ENCODE measurements around the gene PCDHGC3. TPM values are rescaled to one million over a fixed set of nuclear protein-coding genes. Genes with fewer than 3 reads are reported as not detected.

PCDHGC3 gene
- total RNA-seq, 1 experiment from 2014 or later = 29.1 TPM

GRCh38 chr5:141496038-141496437 lies 20.3 kb downstream of the PCDHGC3 start:
- peaks cover 32% of the 10 kb centered on the region for H3K27me3 Mint-ChIP-seq (ENCODE audit: low read depth)
- peak; percentile 54 for DNase-seq (ENCODE audit: low spot score)
- peak overlapping the region; percentile 13 for H3K27ac Mint-ChIP-seq
- peak; percentile 42 for ATAC-seq
- POLR2A ChIA-PET = interaction anchor here (0.7 to 4.5 kb wide), 3 partner anchors 11 to 19 kb away, joined by 4 to 17 read pairs (median 4); partner anchors contain the start of gene PCDHGC4
- CTCF ChIA-PET = interaction anchor here (0.8 to 6.8 kb wide), 14 partner anchors 10 to 340 kb away, joined by 3 to 113 read pairs (median 10); partner anchors contain the start of genes PCDHB15, PCDHGA10, PCDHGA11 and PCDHGA12
- TF ChIP-seq JAZF1 (CRISPR knock-in tag; IDR thresholded peaks at IDR 0.05) (no peak), SP1 (CRISPR knock-in tag; conservative IDR thresholded peaks at IDR 0.05) (0 out of 2 replicates have a peak, but pooled peaks have one; percentile 52), CREM (CRISPR knock-in tag; IDR thresholded peaks at IDR 0.05) (no peak), ZNF317 (CRISPR knock-in tag; IDR thresholded peaks at IDR 0.05; ENCODE audit: borderline replicate concordance, low read depth) (no peak), TEAD1 (CRISPR knock-in tag; IDR thresholded peaks at IDR 0.05) (peak; percentile 79; the same call in 1 of the 2 replicates), SMAD3 (CRISPR knock-in tag; IDR thresholded peaks at IDR 0.05; ENCODE audit: borderline replicate concordance) (no peak), ZNF423 (CRISPR knock-in tag; IDR thresholded peaks at IDR 0.05) (peak; percentile 84), NR3C1 (CRISPR knock-in tag; conservative IDR thresholded peaks at IDR 0.05; ENCODE audit: low read depth) (no peak), ESRRA (CRISPR knock-in tag; IDR thresholded peaks at IDR 0.05; ENCODE audit: borderline replicate concordance) (no peak), USF1 (CRISPR knock-in tag; IDR thresholded peaks at IDR 0.05) (no peak), NFE2L1 (CRISPR knock-in tag; IDR thresholded peaks at IDR 0.05) (no peak), ARID4B (CRISPR knock-in tag; IDR thresholded peaks at IDR 0.05; ENCODE audit: borderline replicate concordance) (no peak), RELA (CRISPR knock-in tag; IDR thresholded peaks at IDR 0.05; ENCODE audit: borderline replicate concordance) (no peak), IRF2 (CRISPR knock-in tag; IDR thresholded peaks at IDR 0.05; ENCODE audit: borderline replicate concordance, low read depth) (no peak), CBFB (CRISPR knock-in tag; IDR thresholded peaks at IDR 0.05; ENCODE audit: low read depth) (no peak), GTF2I (CRISPR knock-in tag; conservative IDR thresholded peaks at IDR 0.05) (no peak)
- TF ChIP-seq, protein P1, sequence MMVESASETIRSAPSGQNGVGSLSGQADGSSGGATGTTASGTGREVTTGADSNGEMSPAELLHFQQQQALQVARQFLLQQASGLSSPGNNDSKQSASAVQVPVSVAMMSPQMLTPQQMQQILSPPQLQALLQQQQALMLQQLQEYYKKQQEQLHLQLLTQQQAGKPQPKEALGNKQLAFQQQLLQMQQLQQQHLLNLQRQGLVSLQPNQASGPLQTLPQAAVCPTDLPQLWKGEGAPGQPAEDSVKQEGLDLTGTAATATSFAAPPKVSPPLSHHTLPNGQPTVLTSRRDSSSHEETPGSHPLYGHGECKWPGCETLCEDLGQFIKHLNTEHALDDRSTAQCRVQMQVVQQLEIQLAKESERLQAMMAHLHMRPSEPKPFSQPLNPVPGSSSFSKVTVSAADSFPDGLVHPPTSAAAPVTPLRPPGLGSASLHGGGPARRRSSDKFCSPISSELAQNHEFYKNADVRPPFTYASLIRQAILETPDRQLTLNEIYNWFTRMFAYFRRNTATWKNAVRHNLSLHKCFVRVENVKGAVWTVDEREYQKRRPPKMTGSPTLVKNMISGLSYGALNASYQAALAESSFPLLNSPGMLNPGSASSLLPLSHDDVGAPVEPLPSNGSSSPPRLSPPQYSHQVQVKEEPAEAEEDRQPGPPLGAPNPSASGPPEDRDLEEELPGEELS (CRISPR knock-in tag; IDR thresholded peaks at IDR 0.05) = no peak
- TF ChIP-seq, protein P2, sequence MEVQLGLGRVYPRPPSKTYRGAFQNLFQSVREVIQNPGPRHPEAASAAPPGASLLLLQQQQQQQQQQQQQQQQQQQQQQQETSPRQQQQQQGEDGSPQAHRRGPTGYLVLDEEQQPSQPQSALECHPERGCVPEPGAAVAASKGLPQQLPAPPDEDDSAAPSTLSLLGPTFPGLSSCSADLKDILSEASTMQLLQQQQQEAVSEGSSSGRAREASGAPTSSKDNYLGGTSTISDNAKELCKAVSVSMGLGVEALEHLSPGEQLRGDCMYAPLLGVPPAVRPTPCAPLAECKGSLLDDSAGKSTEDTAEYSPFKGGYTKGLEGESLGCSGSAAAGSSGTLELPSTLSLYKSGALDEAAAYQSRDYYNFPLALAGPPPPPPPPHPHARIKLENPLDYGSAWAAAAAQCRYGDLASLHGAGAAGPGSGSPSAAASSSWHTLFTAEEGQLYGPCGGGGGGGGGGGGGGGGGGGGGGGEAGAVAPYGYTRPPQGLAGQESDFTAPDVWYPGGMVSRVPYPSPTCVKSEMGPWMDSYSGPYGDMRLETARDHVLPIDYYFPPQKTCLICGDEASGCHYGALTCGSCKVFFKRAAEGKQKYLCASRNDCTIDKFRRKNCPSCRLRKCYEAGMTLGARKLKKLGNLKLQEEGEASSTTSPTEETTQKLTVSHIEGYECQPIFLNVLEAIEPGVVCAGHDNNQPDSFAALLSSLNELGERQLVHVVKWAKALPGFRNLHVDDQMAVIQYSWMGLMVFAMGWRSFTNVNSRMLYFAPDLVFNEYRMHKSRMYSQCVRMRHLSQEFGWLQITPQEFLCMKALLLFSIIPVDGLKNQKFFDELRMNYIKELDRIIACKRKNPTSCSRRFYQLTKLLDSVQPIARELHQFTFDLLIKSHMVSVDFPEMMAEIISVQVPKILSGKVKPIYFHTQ (CRISPR knock-in tag; IDR thresholded peaks at IDR 0.05) = no peak
- TF ChIP-seq, protein P3, sequence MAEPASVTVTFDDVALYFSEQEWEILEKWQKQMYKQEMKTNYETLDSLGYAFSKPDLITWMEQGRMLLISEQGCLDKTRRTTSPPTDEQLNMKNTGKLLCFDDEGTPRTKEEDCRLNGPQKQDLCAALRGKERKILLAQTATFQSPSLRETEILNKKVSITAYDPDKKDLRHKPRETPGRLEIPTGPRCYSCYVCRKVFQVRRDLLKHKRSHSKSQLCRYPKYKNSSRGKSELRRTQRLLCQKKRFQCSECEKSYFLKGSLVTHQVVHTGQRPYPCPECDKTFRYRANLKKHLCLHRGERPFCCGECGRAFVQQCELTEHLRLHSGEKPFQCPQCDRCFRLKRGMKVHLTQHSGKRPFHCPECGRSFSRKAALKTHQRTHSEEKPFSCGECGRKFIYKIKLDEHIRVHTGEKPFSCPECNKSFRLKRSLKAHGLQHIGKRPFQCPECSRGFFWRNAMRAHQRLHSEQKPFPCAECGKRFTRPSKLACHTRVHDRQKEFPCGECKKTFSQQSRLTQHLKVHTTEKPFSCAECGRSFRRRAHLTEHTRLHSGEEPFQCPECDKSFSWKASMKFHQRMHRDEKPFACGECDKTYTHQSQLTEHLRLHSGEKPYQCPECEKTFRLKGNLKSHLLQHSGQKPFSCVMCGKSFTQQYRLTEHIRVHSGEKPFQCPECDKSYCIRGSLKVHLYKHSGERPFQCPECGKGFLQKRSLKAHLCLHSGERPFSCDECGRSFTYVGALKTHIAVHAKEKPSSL (CRISPR knock-in tag; conservative IDR thresholded peaks at IDR 0.05) = no peak
- TF ChIP-seq, protein P4, sequence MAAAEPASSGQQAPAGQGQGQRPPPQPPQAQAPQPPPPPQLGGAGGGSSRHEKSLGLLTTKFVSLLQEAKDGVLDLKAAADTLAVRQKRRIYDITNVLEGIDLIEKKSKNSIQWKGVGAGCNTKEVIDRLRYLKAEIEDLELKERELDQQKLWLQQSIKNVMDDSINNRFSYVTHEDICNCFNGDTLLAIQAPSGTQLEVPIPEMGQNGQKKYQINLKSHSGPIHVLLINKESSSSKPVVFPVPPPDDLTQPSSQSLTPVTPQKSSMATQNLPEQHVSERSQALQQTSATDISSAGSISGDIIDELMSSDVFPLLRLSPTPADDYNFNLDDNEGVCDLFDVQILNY (CRISPR knock-in tag; IDR thresholded peaks at IDR 0.05) = no peak
- TF ChIP-seq, protein P5, sequence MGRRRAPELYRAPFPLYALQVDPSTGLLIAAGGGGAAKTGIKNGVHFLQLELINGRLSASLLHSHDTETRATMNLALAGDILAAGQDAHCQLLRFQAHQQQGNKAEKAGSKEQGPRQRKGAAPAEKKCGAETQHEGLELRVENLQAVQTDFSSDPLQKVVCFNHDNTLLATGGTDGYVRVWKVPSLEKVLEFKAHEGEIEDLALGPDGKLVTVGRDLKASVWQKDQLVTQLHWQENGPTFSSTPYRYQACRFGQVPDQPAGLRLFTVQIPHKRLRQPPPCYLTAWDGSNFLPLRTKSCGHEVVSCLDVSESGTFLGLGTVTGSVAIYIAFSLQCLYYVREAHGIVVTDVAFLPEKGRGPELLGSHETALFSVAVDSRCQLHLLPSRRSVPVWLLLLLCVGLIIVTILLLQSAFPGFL (CRISPR knock-in tag; IDR thresholded peaks at IDR 0.05; ENCODE audit: borderline replicate concordance) = no peak
- H3K4me3 Mint-ChIP-seq = no peak overlapping the region; the same call in 1 of the 2 replicates
- peaks cover 12% of the 10 kb centered on the region for H3K36me3 Mint-ChIP-seq
- H3K9me3 Mint-ChIP-seq = no peaks in the 10 kb centered on the region
- peaks cover 41% of the 10 kb centered on the region for H3K4me1 Mint-ChIP-seq

Measured in WTC11 (cell line).